ENCODE data around the gene ARHGAP42. TPM values are rescaled to one million over a fixed set of nuclear protein-coding genes. Genes with fewer than 3 reads are reported as not detected.

The ARHGAP42 gene
- total and polyA plus RNA-seq, 3 donors from 2014 or later: 9.8 to 12.1 (median 10.4) TPM

GRCh38 chr11:100789500-100789899 lies 102.4 kb downstream of the ARHGAP42 start:
- no peak for DNase-seq
- no peaks in the 10 kb centered on the region for H3K36me3 ChIP-seq (ENCODE audit: low read depth, missing control alignments)
- no peak for TF ChIP-seq POLR2A (IDR thresholded peaks at IDR 0.05)
- TF ChIP-seq, protein P1, sequence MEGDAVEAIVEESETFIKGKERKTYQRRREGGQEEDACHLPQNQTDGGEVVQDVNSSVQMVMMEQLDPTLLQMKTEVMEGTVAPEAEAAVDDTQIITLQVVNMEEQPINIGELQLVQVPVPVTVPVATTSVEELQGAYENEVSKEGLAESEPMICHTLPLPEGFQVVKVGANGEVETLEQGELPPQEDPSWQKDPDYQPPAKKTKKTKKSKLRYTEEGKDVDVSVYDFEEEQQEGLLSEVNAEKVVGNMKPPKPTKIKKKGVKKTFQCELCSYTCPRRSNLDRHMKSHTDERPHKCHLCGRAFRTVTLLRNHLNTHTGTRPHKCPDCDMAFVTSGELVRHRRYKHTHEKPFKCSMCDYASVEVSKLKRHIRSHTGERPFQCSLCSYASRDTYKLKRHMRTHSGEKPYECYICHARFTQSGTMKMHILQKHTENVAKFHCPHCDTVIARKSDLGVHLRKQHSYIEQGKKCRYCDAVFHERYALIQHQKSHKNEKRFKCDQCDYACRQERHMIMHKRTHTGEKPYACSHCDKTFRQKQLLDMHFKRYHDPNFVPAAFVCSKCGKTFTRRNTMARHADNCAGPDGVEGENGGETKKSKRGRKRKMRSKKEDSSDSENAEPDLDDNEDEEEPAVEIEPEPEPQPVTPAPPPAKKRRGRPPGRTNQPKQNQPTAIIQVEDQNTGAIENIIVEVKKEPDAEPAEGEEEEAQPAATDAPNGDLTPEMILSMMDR (IDR thresholded peaks at IDR 0.05): no peak
- H3K9me3 ChIP-seq: no peaks in the 10 kb centered on the region
- no peak overlapping the region for H3K4me3 ChIP-seq
- intact Hi-C loops (cut with DNase I; ENCODE audit: low total_unique reads): no loop called here
- H3K4me1 ChIP-seq: peaks cover 4% of the 10 kb centered on the region
- no peaks in the 10 kb centered on the region for H3K27me3 ChIP-seq
- WGBS, 2 donors: 90 to 93% methylated on average over 6 of the region's 6 CpGs
- H3K27ac ChIP-seq: no peak overlapping the region

DNA sequence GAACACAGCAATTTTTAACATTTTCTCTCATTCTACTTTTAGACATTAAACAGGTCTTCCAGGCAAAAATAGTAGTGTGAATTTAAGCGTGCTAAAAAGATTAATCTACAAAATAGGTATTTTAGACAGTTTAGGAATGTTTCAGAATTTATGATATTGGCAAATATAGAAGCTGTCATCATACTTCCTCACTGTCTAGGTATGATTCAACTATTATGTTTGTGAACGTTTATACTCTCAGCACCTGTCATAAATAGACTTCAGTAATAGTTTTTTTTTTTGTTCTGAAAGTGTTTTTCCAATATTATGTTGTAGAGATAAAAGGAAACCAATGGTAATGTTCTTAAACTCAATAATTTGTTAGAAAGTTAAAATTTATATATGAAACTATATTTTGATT lies 103.0 kb downstream of the ARHGAP42 start:
- DNase-seq: no peak
- intact Hi-C loops (cut with DNase I; ENCODE audit: low total_unique reads): no loop called here
- no peak for TF ChIP-seq POLR2A (IDR thresholded peaks at IDR 0.05)
- TF ChIP-seq, protein P1 (IDR thresholded peaks at IDR 0.05): no peak
- Histone ChIP-seq H3K27ac (no peak overlapping the region), H3K9me3 (no peaks in the 10 kb centered on the region), H3K27me3 (no peaks in the 10 kb centered on the region), H3K36me3 (ENCODE audit: low read depth, missing control alignments) (no peaks in the 10 kb centered on the region), H3K4me1 (peaks cover 4% of the 10 kb centered on the region), H3K4me3 (no peak overlapping the region)
- 75 to 80% methylated on average over 2 of the region's 2 CpGs for WGBS, 2 donors

DNA sequence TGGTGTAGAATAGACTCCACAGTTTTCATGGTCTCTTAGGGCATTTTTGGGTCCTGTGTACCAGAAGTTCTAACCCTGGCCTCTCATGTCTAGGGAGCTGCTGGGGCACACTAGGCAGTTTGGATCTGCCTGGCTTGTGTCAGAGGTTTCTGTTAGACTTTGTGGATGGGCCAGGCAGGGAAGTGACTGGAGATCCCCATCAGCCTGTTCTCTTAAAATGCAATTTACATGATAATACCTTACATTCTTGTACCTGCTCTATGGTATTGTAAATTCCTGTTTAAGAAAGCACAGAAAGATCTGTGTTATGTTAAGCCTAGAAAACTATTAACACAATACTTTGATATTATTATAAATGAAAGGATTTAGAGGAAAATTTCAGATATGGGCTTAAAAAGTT lies 104.0 kb downstream of the ARHGAP42 start:
- Histone ChIP-seq H3K27me3 (no peaks in the 10 kb centered on the region), H3K9me3 (no peaks in the 10 kb centered on the region), H3K4me1 (no peaks in the 10 kb centered on the region), H3K36me3 (ENCODE audit: low read depth, missing control alignments) (no peaks in the 10 kb centered on the region), H3K27ac (no peak overlapping the region), H3K4me3 (no peak overlapping the region)
- DNase-seq: no peak
- TF ChIP-seq, protein P1 (IDR thresholded peaks at IDR 0.05): no peak
- no peak for TF ChIP-seq POLR2A (IDR thresholded peaks at IDR 0.05)
- intact Hi-C loops (cut with DNase I; ENCODE audit: low total_unique reads): no loop called here

GRCh38 chr11:100791860-100792259 lies 104.8 kb downstream of the ARHGAP42 start:
- TF ChIP-seq, protein P1 (IDR thresholded peaks at IDR 0.05): no peak
- no peak for TF ChIP-seq POLR2A (IDR thresholded peaks at IDR 0.05)
- H3K9me3 ChIP-seq: no peaks in the 10 kb centered on the region
- 38 to 62% methylated on average over 1 of the region's 1 CpG for WGBS, 2 donors
- no peak for DNase-seq
- no peaks in the 10 kb centered on the region for H3K36me3 ChIP-seq (ENCODE audit: low read depth, missing control alignments)
- no peaks in the 10 kb centered on the region for H3K4me1 ChIP-seq
- no peak overlapping the region for H3K27ac ChIP-seq
- no peaks in the 10 kb centered on the region for H3K27me3 ChIP-seq
- intact Hi-C loops (cut with DNase I; ENCODE audit: low total_unique reads): no loop called here
- H3K4me3 ChIP-seq: no peak overlapping the region

GRCh38 chr11:100793525-100793924 lies 106.4 kb downstream of the ARHGAP42 start:
- 72 to 94% methylated on average over 2 of the region's 2 CpGs for WGBS, 2 donors
- no peak for DNase-seq
- H3K27me3 ChIP-seq: no peaks in the 10 kb centered on the region
- H3K9me3 ChIP-seq: no peaks in the 10 kb centered on the region
- H3K27ac ChIP-seq: no peak overlapping the region
- H3K4me1 ChIP-seq: no peaks in the 10 kb centered on the region
- no peaks in the 10 kb centered on the region for H3K36me3 ChIP-seq (ENCODE audit: low read depth, missing control alignments)
- intact Hi-C loops (cut with DNase I; ENCODE audit: low total_unique reads): no loop called here
- TF ChIP-seq POLR2A (IDR thresholded peaks at IDR 0.05): no peak
- H3K4me3 ChIP-seq: no peak overlapping the region

Measured in testis (tissue), 3 donors.